H9 (cell line): ENCODE data around the gene EID1. TPM values are rescaled to one million over a fixed set of nuclear protein-coding genes. Genes with fewer than 3 reads are reported as not detected.

Source experiments
- DNase-seq: peaks from one replicate; pipeline ENCODE4 v3.0.0-alpha.2; 2017
- H2AFZ ChIP-seq: one replicate; pipeline ENCODE4 v1.6.1; 2013; ENCODE audit warnings: mild to moderate bottlenecking, low read length, control low read depth, moderate library complexity
- H2AK5ac ChIP-seq: 2 replicates; pipeline ENCODE4 v1.6.1; 2013; ENCODE audit warnings: low read length, control low read depth, mixed read lengths; ENCODE audit not compliant: insufficient read length
- H2BK120ac ChIP-seq: one replicate; pipeline ENCODE4 v1.6.1; 2013; ENCODE audit warnings: low read depth, mild to moderate bottlenecking, low read length, control low read depth, inconsistent platforms; ENCODE audit not compliant: poor library complexity, severe bottlenecking
- H2BK12ac ChIP-seq: 2 replicates; pipeline ENCODE4 v1.6.1; 2013; ENCODE audit warnings: low read length, control low read depth, mixed read lengths, low read depth; ENCODE audit not compliant: insufficient read length
- H2BK15ac ChIP-seq: 2 replicates; pipeline ENCODE4 v1.6.1; 2013; ENCODE audit warnings: low read depth, low read length, control low read depth
- H2BK20ac ChIP-seq: one replicate; pipeline ENCODE4 v1.6.1; 2013; ENCODE audit warnings: low read depth, mild to moderate bottlenecking, low read length, control low read depth, inconsistent platforms; ENCODE audit not compliant: poor library complexity, severe bottlenecking
- H2BK5ac ChIP-seq: 2 replicates; pipeline ENCODE4 v1.6.1; 2013; ENCODE audit warnings: low read length, control low read depth, mixed read lengths; ENCODE audit not compliant: insufficient read length
- H3K14ac ChIP-seq: 2 replicates; pipeline ENCODE4 v1.6.1; 2013; ENCODE audit warnings: low read length, control low read depth; ENCODE audit not compliant: insufficient read depth
- H3K18ac ChIP-seq: 2 replicates; pipeline ENCODE4 v1.6.1; 2013; ENCODE audit warnings: low read depth, mild to moderate bottlenecking, mixed read lengths, low read length, control low read depth; ENCODE audit not compliant: insufficient read length
- H3K23ac ChIP-seq: 2 replicates; pipeline ENCODE4 v1.6.1; 2013; ENCODE audit warnings: low read length, control low read depth, mixed read lengths, low read depth; ENCODE audit not compliant: insufficient read length
- H3K23me2 ChIP-seq: 2 replicates; pipeline ENCODE4 v1.6.1; 2013; ENCODE audit warnings: low read depth, mild to moderate bottlenecking, mixed read lengths, low read length, control low read depth; ENCODE audit not compliant: insufficient read length, poor library complexity, severe bottlenecking
- H3K27ac ChIP-seq: 2 replicates; pipeline ENCODE4 v1.5.1; 2013; ENCODE audit warnings: low read length, control low read depth, mixed read lengths, low read depth; ENCODE audit not compliant: insufficient read length
- H3K27me3 ChIP-seq: 2 replicates; pipeline ENCODE4 v1.6.1; 2013; ENCODE audit warnings: low read length, control low read depth, inconsistent platforms; ENCODE audit not compliant: insufficient read depth
- H3K4ac ChIP-seq: 2 replicates; pipeline ENCODE4 v1.6.1; 2013; ENCODE audit warnings: low read depth, mild to moderate bottlenecking, control low read depth, inconsistent platforms, low read length, moderate library complexity
- H3K4me1 ChIP-seq: 2 replicates; pipeline ENCODE4 v1.6.1; 2013; ENCODE audit warnings: low read length, control low read depth, inconsistent platforms; ENCODE audit not compliant: insufficient read depth
- H3K4me2 ChIP-seq: 2 replicates; pipeline ENCODE4 v1.6.1; 2013; ENCODE audit warnings: low read length, control low read depth, mixed read lengths; ENCODE audit not compliant: insufficient read length, insufficient read depth
- H3K56ac ChIP-seq: 2 replicates; pipeline ENCODE4 v1.6.1; 2013; ENCODE audit warnings: low read depth, mild to moderate bottlenecking, mixed read lengths, low read length, control low read depth; ENCODE audit not compliant: insufficient read length
- H3K79me1 ChIP-seq: 2 replicates; pipeline ENCODE4 v1.6.1; 2013; ENCODE audit warnings: low read depth, mild to moderate bottlenecking, moderate library complexity, low read length, control low read depth, inconsistent platforms; ENCODE audit not compliant: insufficient read depth, poor library complexity, severe bottlenecking
- H3K79me2 ChIP-seq: 2 replicates; pipeline ENCODE4 v1.6.1; 2013; ENCODE audit warnings: low read length, control low read depth, inconsistent platforms; ENCODE audit not compliant: insufficient read depth
- H3K9ac ChIP-seq: 2 replicates; pipeline ENCODE4 v1.6.1; 2013; ENCODE audit warnings: low read length, control low read depth, mixed read lengths; ENCODE audit not compliant: insufficient read length; ENCODE audit errors: extremely low read depth
- H3K9me3 ChIP-seq: one replicate; pipeline ENCODE4 v1.6.1; 2013; ENCODE audit warnings: low read depth, low read length, inconsistent platforms; ENCODE audit not compliant: control insufficient read depth
- H3T11ph ChIP-seq: one replicate; pipeline ENCODE4 v1.6.1; 2013; ENCODE audit warnings: mild to moderate bottlenecking, low read length, control low read depth, inconsistent platforms
- H4K20me1 ChIP-seq: one replicate; pipeline ENCODE4 v1.6.1; 2013; ENCODE audit not compliant: control insufficient read depth, insufficient read length, insufficient read depth
- H4K5ac ChIP-seq: 2 replicates; pipeline ENCODE4 v1.6.1; 2013; ENCODE audit warnings: low read depth, mild to moderate bottlenecking, mixed read lengths, low read length, control low read depth; ENCODE audit not compliant: insufficient read length
- H4K8ac ChIP-seq: replicated peaks from 2 replicates; pipeline ENCODE4 v1.6.1; 2013; ENCODE audit warnings: low read length, control low read depth, mixed read lengths, low read depth; ENCODE audit not compliant: insufficient read length
- H4K91ac ChIP-seq: 2 replicates; pipeline ENCODE4 v1.6.1; 2013; ENCODE audit warnings: low read depth, mild to moderate bottlenecking, moderate library complexity, mixed read lengths, low read length, control low read depth; ENCODE audit not compliant: insufficient read length
- H3K27ac Mint-ChIP-seq, 3 experiments: 2 replicates in 2 of 3; 3 replicates in 1 of 3; pipeline ENCODE4 v1.8.0; 2020 to 2021; ENCODE audit warnings: mixed read lengths in 3 of 3, mild to moderate bottlenecking in 1 of 3, moderate library complexity in 1 of 3
- H3K27me3 Mint-ChIP-seq: 2 replicates; pipeline ENCODE4 v1.8.0; 2021; ENCODE audit warnings: low read depth, mild to moderate bottlenecking, moderate library complexity, mixed read lengths
- H3K36me3 Mint-ChIP-seq, 3 experiments: 2 replicates in 2 of 3; 3 replicates in 1 of 3; pipeline ENCODE4 v1.8.0; 2020 to 2021; ENCODE audit warnings: low read depth in 3 of 3, mixed read lengths in 3 of 3; ENCODE audit not compliant: insufficient read depth in 1 of 3
- H3K4me1 Mint-ChIP-seq, 2 experiments: 2 replicates each; pipeline ENCODE4 v1.8.0; 2020; ENCODE audit warnings: mixed read lengths in 2 of 2
- H3K4me3 Mint-ChIP-seq, 2 experiments: 2 replicates in 1 of 2; 3 replicates in 1 of 2; pipeline ENCODE4 v1.8.0; 2020 to 2021; ENCODE audit warnings: mild to moderate bottlenecking in 2 of 2, mixed read lengths in 2 of 2, moderate library complexity in 1 of 2
- H3K9me3 Mint-ChIP-seq, 2 experiments: 2 replicates in 1 of 2; 3 replicates in 1 of 2; pipeline ENCODE4 v1.8.0; 2020; ENCODE audit warnings: mild to moderate bottlenecking in 2 of 2, mixed read lengths in 2 of 2, moderate library complexity in 1 of 2
- CTCF ChIP-seq: fragments of 200-600 bp; sonication (generic); conservative IDR thresholded peaks from 3 replicates; pipeline ENCODE4 v1.8.0; 2021; ENCODE audit warnings: antibody characterized with exemption, mild to moderate bottlenecking
- total RNA-seq: library from RNA; stranded (reverse); gene quantifications from 2 replicates; pipeline ENCODE4 v1.2.1, GENCODE V29; 2021

EID1 gene
- total RNA-seq, 1 experiment from 2014 or later, result 113 TPM

DNA sequence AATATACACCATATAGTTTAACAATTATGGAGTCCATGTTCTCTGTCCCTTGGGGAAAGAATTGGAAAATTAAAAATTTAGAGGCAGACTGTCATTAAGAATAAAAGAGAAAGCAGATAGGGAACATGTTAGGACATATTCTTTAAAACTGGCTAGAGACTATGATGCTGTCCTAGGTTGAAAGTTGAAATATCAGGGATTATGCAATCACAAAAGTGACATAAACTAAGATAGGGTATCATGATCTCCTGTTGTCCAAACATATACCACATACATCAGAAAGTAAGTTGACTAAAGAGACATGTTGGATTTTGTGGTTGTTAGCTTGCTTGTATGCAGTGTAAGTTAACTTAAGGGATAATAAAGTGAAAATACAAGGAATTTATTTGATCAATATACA is 9.9 kb upstream of the EID1 start:
- Histone ChIP-seq H2BK20ac (no peak overlapping the region), H3T11ph (no peak overlapping the region), H3K79me2 (no peaks in the 10 kb centered on the region), H3K23me2 (no peaks in the 10 kb centered on the region), H2BK5ac (no peak overlapping the region), H3K14ac (no peak overlapping the region), H3K56ac (no peak overlapping the region), H2BK12ac (no peak overlapping the region), H3K4me2 (no peak overlapping the region), H3K4ac (no peak overlapping the region), H2AK5ac (no peak overlapping the region), H3K4me1 (no peaks in the 10 kb centered on the region; the same call in 1 of the 2 replicates), H3K9ac (no peak overlapping the region), H3K9me3 (no peaks in the 10 kb centered on the region), H4K91ac (no peak overlapping the region), H2AFZ (no peak overlapping the region), H3K27ac (no peak overlapping the region), H4K5ac (no peak overlapping the region), H4K20me1 (no peaks in the 10 kb centered on the region), H2BK120ac (no peak overlapping the region), H3K27me3 (no peaks in the 10 kb centered on the region), H3K18ac (no peak overlapping the region), H3K23ac (no peak overlapping the region), H3K79me1 (no peaks in the 10 kb centered on the region), H2BK15ac (no peak overlapping the region), H4K8ac (no peak overlapping the region)
- Mint-ChIP-seq H3K9me3 (no peaks in the 10 kb centered on the region), H3K27ac (no peak overlapping the region), H3K27me3 (no peaks in the 10 kb centered on the region; the same call in 1 of the 2 replicates), H3K4me3 (no peak overlapping the region), H3K36me3 (no peaks in the 10 kb centered on the region; a peak in 2 of 7 replicates), H3K4me1 (peaks cover 9 to 12% of the 10 kb centered on the region in 2 experiments)
- TF ChIP-seq CTCF, result no peak
- no peak for DNase-seq
